ENCODE results near the gene YAF2.

DNA sequence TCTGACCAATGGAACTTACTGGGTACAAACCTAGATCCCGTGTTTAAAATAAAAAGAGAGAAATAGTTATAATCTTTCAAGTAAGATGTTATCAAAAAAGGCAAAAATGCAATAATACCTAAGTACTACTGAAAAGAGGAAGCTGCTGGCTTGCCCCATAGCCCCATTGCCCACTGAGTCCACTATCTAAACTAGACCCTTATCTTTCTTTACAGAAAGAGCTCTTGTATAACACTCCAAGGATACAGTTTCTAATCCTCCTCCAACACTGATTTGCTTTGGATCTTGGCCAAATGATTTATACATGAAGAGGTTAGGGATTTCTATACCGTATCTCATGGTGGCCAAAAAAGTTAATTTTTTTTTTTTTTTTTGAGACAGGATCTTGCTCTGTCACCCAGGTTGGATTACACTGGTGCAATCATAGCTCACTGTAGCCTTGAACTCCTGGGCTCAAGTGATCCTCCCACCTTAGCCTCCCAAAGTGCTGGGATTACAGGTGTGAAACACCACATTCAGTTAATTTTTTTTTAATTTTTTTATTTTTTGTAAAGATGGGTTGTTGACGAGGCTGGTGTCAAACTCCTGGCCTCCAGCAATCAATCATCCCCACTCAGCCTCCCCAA lies 96.0 kb downstream of the YAF2 start:
- TF ChIP-seq, protein P1, sequence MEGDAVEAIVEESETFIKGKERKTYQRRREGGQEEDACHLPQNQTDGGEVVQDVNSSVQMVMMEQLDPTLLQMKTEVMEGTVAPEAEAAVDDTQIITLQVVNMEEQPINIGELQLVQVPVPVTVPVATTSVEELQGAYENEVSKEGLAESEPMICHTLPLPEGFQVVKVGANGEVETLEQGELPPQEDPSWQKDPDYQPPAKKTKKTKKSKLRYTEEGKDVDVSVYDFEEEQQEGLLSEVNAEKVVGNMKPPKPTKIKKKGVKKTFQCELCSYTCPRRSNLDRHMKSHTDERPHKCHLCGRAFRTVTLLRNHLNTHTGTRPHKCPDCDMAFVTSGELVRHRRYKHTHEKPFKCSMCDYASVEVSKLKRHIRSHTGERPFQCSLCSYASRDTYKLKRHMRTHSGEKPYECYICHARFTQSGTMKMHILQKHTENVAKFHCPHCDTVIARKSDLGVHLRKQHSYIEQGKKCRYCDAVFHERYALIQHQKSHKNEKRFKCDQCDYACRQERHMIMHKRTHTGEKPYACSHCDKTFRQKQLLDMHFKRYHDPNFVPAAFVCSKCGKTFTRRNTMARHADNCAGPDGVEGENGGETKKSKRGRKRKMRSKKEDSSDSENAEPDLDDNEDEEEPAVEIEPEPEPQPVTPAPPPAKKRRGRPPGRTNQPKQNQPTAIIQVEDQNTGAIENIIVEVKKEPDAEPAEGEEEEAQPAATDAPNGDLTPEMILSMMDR (conservative IDR thresholded peaks at IDR 0.05): no peak
- no peak for TF ChIP-seq ZFX (IDR thresholded peaks at IDR 0.05)
